ENCODE measurements around the gene ST6GALNAC3.
A peak's percentile ranks its signal among the peaks of the same experiment; 100 is the strongest.

ST6GALNAC3 gene

DNA sequence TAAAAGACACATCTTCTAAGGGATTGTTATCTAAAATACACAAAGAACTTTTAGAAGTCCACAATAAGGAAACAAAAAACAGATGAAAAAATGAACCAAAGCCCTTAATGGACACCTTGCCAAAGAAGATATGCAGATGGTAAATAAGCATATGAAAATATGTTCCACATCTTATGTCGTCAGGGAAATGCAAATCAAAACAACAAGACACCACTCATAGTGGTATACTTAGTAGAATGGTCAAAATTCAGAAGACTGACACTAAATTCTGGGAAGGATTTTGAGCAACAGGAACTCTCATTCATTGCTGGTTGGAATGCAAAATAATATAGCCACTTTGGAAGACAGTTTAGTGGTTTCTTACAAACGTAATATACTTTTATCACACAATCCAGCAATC, 587.0 kb downstream of the ST6GALNAC3 start:
- Histone ChIP-seq H2AFZ (ENCODE audit: low read depth, low read length) (no peak overlapping the region), H3K9ac (ENCODE audit: low read length) (no peak overlapping the region), H3K36me3 (replicated peaks; ENCODE audit: low read depth, low read length) (no peaks in the 10 kb centered on the region), H3K27me3 (ENCODE audit: low read depth, low read length) (no peaks in the 10 kb centered on the region), H3K4me1 (ENCODE audit: low read length) (no peaks in the 10 kb centered on the region), H3K4me2 (ENCODE audit: low read length) (no peak overlapping the region), H4K20me1 (ENCODE audit: insufficient read depth, low read length) (no peaks in the 10 kb centered on the region), H3K9me3 (ENCODE audit: insufficient read depth, low read length) (no peaks in the 10 kb centered on the region), H3K4me3 (ENCODE audit: low read length) (no peak overlapping the region), H3K27ac (ENCODE audit: low read length) (no peak overlapping the region), H3K79me2 (ENCODE audit: low read length) (no peaks in the 10 kb centered on the region)
- TF ChIP-seq, protein P1, sequence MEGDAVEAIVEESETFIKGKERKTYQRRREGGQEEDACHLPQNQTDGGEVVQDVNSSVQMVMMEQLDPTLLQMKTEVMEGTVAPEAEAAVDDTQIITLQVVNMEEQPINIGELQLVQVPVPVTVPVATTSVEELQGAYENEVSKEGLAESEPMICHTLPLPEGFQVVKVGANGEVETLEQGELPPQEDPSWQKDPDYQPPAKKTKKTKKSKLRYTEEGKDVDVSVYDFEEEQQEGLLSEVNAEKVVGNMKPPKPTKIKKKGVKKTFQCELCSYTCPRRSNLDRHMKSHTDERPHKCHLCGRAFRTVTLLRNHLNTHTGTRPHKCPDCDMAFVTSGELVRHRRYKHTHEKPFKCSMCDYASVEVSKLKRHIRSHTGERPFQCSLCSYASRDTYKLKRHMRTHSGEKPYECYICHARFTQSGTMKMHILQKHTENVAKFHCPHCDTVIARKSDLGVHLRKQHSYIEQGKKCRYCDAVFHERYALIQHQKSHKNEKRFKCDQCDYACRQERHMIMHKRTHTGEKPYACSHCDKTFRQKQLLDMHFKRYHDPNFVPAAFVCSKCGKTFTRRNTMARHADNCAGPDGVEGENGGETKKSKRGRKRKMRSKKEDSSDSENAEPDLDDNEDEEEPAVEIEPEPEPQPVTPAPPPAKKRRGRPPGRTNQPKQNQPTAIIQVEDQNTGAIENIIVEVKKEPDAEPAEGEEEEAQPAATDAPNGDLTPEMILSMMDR (IDR thresholded peaks at IDR 0.05; ENCODE audit: low read depth, low read length), result no peak
- TF ChIP-seq EZH2phosphoT487 (IDR thresholded peaks at IDR 0.05; ENCODE audit: low read depth), result no peak

DNA sequence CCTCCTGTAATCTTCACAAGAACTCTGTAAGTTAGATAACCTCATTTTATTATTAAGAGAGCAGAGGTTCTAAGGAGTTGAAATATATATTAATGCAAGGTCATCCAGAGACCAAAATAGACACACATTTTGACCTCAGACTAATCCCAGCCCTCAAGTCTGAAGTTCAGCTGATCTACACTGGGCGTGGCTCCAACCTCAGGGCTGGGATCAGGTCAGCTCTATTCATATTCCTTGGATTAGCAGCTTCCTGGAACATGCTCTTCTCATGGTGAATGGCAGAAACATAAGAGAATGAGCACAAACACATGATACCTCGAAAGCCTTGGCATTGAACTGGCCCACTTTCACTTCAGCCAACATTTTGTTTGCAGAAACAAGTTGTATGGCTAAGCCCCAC, 592.0 kb downstream of the ST6GALNAC3 start:
- Histone ChIP-seq H3K4me2 (ENCODE audit: low read length) (no peak overlapping the region), H3K4me1 (ENCODE audit: low read length) (peaks cover 11% of the 10 kb centered on the region), H4K20me1 (ENCODE audit: insufficient read depth, low read length) (no peaks in the 10 kb centered on the region), H3K79me2 (ENCODE audit: low read length) (no peaks in the 10 kb centered on the region), H3K9me3 (ENCODE audit: insufficient read depth, low read length) (no peaks in the 10 kb centered on the region), H3K27me3 (ENCODE audit: low read depth, low read length) (no peaks in the 10 kb centered on the region), H3K27ac (ENCODE audit: low read length) (no peak overlapping the region), H3K4me3 (ENCODE audit: low read length) (no peak overlapping the region), H3K9ac (ENCODE audit: low read length) (no peak overlapping the region), H2AFZ (ENCODE audit: low read depth, low read length) (no peak overlapping the region), H3K36me3 (replicated peaks; ENCODE audit: low read depth, low read length) (no peaks in the 10 kb centered on the region)
- TF ChIP-seq, protein P1 (IDR thresholded peaks at IDR 0.05; ENCODE audit: low read depth, low read length), result no peak

DNA sequence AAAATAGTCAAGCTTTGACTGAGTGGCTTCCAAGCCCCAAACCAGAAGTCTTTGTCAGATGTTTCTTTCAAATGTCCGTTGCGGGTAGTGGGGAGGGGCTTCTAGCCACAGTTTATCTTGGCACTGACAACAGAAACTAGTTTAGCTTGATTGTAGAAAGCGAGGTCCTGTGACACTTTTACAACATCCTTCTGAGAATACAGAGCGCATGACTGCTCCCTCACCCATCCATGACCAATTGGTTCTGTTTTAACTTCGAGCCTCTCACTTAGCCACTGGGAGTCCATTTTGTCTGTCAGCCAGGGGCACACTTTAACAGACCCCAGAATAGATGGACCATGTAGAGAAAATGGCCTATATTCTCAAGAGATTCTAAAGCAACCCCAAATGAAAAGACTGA, 593.5 kb downstream of the ST6GALNAC3 start:
- no peaks in the 10 kb centered on the region for H4K20me1 ChIP-seq (ENCODE audit: insufficient read depth, low read length)
- H3K9me3 ChIP-seq (ENCODE audit: insufficient read depth, low read length), result no peaks in the 10 kb centered on the region
- no peaks in the 10 kb centered on the region for H3K27me3 ChIP-seq (ENCODE audit: low read depth, low read length)
- H3K27ac ChIP-seq (ENCODE audit: low read length), result no peak overlapping the region
- H3K36me3 ChIP-seq (replicated peaks; ENCODE audit: low read depth, low read length), result no peaks in the 10 kb centered on the region
- no peaks in the 10 kb centered on the region for H3K79me2 ChIP-seq (ENCODE audit: low read length)
- TF ChIP-seq, protein P1 (IDR thresholded peaks at IDR 0.05; ENCODE audit: low read depth, low read length), result no peak
- TF ChIP-seq EZH2phosphoT487 (IDR thresholded peaks at IDR 0.05; ENCODE audit: low read depth), result no peak
- H3K4me2 ChIP-seq (ENCODE audit: low read length), result peak overlapping the region; percentile 19
- no peak overlapping the region for H3K9ac ChIP-seq (ENCODE audit: low read length)
- H3K4me3 ChIP-seq (ENCODE audit: low read length), result no peak overlapping the region
- peaks cover 11% of the 10 kb centered on the region for H3K4me1 ChIP-seq (ENCODE audit: low read length)
- H2AFZ ChIP-seq (ENCODE audit: low read depth, low read length), result no peak overlapping the region

DNA sequence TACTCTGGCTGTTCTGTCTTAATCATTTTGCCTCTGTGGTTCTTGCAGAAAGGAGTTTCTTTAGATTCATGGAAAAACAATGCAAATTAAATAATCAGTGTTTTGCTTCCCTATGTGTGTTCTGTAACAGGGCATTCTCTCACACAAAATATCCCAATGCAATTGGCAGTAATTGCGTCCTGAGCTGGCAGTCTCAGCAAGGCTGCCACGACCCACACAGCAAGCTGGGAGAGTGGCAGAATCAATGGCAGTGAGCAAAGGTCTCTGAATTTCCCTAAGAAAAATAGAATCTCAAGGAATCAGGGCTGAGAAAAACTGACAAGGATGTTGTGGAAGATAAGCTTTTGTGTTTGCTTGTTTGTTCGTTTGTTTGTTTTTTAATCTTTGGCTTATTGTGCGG, 594.6 kb downstream of the ST6GALNAC3 start:
- Histone ChIP-seq H3K79me2 (ENCODE audit: low read length) (no peaks in the 10 kb centered on the region), H3K27me3 (ENCODE audit: low read depth, low read length) (no peaks in the 10 kb centered on the region), H3K36me3 (replicated peaks; ENCODE audit: low read depth, low read length) (no peaks in the 10 kb centered on the region), H3K27ac (ENCODE audit: low read length) (no peak overlapping the region), H3K4me2 (ENCODE audit: low read length) (no peak overlapping the region), H3K4me1 (ENCODE audit: low read length) (peaks cover 11% of the 10 kb centered on the region), H4K20me1 (ENCODE audit: insufficient read depth, low read length) (no peaks in the 10 kb centered on the region), H3K9me3 (ENCODE audit: insufficient read depth, low read length) (no peaks in the 10 kb centered on the region), H2AFZ (ENCODE audit: low read depth, low read length) (no peak overlapping the region), H3K9ac (ENCODE audit: low read length) (no peak overlapping the region), H3K4me3 (ENCODE audit: low read length) (no peak overlapping the region)
- TF ChIP-seq, protein P1 (IDR thresholded peaks at IDR 0.05; ENCODE audit: low read depth, low read length), result no peak
- TF ChIP-seq EZH2phosphoT487 (IDR thresholded peaks at IDR 0.05; ENCODE audit: low read depth), result no peak
